A549 (cell line): ENCODE data around the gene SLF2.

Experiments
- CTCF ChIP-seq: fragments of >200 bp; sonication (Bioruptor Twin); formaldehyde crosslinking; IDR thresholded peaks from 3 replicates; pipeline ENCODE4 v1.5.1; 2016
- EP300 ChIP-seq, 2 experiments: fragments of >200 bp; sonication (Bioruptor Twin); formaldehyde crosslinking; IDR thresholded peaks; 2 replicates in 1 of 2; 3 replicates in 1 of 2; pipeline ENCODE4 v1.6.1; 2016 to 2017
- MYC ChIP-seq: IDR thresholded peaks from 2 replicates; pipeline ENCODE4 v1.6.1; 2012; ENCODE audit warnings: mild to moderate bottlenecking, inconsistent platforms, low read length, improper control_type of control experiment, borderline replicate concordance
- REST ChIP-seq: fragments of 200-600 bp; sonication (generic); IDR thresholded peaks from 2 replicates; pipeline ENCODE4 v1.6.1; 2016; ENCODE audit warnings: antibody characterized with exemption, mild to moderate bottlenecking, moderate library complexity
- ZFP36 ChIP-seq: fragments of 450-650 bp; IDR thresholded peaks from 2 replicates; pipeline ENCODE4 v1.6.1; 2014; ENCODE audit warnings: borderline replicate concordance; ENCODE audit not compliant: partially characterized antibody

GRCh38 chr10:101000127-101000914 is 87.6 kb downstream of the SLF2 start:
- TF ChIP-seq CTCF (no peak), EP300 (IDR thresholded peaks at IDR 0.05) (no peak), MYC (no peak), ZFP36 (no peak), REST (no peak)
